ENCODE data around the gene YPEL4.

Gene YPEL4

DNA sequence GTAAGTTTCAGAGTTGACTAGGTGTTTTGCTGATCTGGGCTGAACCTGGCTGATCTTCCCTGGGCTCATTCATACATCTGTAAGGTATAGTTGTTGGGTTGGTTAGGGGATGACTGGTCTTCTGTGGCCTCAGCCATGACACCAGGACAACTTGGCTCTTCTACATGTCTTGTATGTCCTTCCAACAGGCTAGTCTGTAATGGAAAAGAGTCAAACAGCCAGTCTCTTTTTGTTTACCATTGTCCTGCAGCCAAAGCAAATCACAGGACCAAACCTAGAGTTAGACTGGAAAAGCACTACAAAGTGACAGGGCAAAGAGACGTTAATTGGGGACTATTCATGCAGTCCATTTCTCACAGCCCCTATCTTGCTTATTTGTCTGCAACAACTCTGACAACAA is 34.4 kb downstream of the YPEL4 start:
- no peak for DNase-seq (ENCODE audit: extremely low read depth, low read depth)
- TF ChIP-seq, protein P1, sequence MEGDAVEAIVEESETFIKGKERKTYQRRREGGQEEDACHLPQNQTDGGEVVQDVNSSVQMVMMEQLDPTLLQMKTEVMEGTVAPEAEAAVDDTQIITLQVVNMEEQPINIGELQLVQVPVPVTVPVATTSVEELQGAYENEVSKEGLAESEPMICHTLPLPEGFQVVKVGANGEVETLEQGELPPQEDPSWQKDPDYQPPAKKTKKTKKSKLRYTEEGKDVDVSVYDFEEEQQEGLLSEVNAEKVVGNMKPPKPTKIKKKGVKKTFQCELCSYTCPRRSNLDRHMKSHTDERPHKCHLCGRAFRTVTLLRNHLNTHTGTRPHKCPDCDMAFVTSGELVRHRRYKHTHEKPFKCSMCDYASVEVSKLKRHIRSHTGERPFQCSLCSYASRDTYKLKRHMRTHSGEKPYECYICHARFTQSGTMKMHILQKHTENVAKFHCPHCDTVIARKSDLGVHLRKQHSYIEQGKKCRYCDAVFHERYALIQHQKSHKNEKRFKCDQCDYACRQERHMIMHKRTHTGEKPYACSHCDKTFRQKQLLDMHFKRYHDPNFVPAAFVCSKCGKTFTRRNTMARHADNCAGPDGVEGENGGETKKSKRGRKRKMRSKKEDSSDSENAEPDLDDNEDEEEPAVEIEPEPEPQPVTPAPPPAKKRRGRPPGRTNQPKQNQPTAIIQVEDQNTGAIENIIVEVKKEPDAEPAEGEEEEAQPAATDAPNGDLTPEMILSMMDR (IDR thresholded peaks at IDR 0.05; ENCODE audit: low read depth, low read length): no peak

DNA sequence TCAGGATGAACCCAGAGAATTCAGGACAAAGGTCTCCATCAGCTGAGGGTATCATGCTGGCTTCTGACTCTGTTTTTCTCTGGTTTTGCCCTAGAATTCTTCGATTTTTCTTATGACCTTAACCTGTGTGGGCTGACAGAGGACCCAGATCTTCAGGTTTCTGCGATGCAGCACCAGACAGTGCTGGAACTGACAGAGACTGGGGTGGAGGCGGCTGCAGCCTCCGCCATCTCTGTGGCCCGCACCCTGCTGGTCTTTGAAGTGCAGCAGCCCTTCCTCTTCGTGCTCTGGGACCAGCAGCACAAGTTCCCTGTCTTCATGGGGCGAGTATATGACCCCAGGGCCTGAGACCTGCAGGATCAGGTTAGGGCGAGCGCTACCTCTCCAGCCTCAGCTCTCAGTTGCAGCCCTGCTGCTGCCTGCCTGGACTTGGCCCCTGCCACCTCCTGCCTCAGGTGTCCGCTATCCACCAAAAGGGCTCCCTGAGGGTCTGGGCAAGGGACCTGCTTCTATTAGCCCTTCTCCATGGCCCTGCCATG is 35.4 kb downstream of the YPEL4 start:
- TF ChIP-seq, protein P1 (IDR thresholded peaks at IDR 0.05; ENCODE audit: low read depth, low read length): no peak
- DNase-seq (ENCODE audit: extremely low read depth, low read depth): no peak

DNA sequence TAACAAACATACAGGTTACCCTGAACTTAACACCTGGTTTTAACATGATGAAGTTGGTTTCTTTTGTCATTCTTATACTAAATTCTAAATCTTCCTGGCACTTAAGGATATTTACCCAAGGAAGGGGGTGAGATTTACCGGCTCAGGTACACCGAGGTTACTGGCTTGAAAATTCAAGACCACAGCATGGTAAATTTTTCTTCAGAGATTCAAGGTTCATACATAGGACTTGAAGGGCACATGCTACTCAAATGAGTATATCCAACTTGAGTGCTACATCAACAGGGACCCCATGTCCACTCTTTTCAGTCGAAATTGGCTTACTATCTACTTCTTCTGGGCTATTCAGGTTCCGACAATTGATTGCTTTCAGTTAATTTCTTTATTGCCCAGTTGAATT is 39.5 kb downstream of the YPEL4 start:
- DNase-seq (ENCODE audit: extremely low read depth, low read depth): no peak
- TF ChIP-seq, protein P1 (IDR thresholded peaks at IDR 0.05; ENCODE audit: low read depth, low read length): no peak

DNA sequence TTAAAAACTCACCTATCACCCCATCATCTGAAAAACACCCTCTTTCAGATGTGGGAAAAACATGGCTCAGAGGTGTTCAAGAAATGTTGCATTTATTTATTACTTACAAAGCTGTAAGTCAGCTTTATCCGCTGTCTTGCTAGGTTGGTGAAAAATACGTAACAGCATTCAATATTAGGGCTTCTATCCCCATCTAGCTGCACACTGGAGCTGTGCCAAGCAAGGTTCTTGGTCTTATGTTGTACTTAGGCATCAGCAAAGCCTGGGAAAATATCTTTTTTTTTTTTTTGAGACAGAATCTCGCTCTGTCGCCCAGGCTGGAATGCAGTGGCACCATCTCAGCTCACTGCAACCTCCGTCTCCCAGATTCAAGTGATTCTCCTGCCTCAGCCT is 44.7 kb downstream of the YPEL4 start:
- DNase-seq (ENCODE audit: extremely low read depth, low read depth): no peak
- TF ChIP-seq, protein P1 (IDR thresholded peaks at IDR 0.05; ENCODE audit: low read depth, low read length): no peak

DNA sequence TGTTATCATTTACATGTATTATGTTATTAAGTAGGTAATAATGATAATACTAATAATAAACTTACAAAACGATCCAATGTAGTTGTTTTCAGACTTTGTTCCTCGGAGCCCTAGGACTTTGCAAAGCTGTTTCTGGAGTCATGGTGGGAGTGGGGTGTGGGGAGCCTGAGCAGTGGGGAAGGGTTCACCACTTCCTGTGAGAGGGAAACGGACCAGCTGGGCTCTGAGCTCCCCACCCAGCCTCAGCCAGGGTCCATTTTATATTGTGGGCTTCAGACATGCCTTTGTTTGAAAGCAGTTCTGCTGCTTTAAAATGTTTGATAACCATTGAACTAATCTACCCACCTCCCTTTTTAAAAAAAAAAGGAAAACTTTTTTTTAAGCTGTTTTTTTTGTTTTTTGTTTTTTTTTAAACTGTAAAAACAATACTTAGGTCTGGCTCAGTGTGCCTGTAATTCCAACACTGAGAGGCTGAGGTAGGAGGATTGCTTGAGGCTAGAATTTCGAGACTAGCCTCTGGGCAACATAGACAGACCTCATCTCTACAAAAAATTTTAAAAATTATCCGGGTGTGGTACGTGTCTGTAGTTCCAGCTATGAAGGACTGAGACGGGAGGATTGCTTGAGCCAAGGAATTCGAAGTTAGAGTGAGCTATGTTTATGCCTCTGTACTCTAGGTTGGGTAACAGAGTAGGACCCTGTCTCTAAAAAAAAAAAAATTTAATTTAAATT is 45.2 kb downstream of the YPEL4 start:
- TF ChIP-seq, protein P1 (IDR thresholded peaks at IDR 0.05; ENCODE audit: low read depth, low read length): no peak
- no peak for DNase-seq (ENCODE audit: extremely low read depth, low read depth)

DNA sequence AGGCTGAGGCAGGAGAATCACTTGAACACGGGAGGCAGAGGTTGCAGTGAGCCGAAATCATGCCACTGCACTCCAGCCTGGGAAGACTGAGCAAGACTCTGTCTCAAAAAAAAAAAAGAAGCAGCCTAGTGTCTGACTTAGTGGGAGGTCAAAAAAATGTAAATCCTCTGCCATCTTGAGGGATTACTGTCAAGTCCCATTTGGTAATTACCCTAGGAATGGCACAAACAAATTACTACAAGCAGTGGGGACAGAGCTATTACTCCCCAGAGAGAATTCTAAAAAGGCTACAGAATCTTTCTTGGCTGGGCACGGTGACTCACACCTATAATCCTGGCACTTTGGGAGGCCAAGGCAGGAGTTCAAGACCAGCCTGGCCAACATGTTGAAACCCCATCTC is 48.4 kb downstream of the YPEL4 start:
- no peak for DNase-seq (ENCODE audit: extremely low read depth, low read depth)
- TF ChIP-seq, protein P1 (IDR thresholded peaks at IDR 0.05; ENCODE audit: low read depth, low read length): no peak

DNA sequence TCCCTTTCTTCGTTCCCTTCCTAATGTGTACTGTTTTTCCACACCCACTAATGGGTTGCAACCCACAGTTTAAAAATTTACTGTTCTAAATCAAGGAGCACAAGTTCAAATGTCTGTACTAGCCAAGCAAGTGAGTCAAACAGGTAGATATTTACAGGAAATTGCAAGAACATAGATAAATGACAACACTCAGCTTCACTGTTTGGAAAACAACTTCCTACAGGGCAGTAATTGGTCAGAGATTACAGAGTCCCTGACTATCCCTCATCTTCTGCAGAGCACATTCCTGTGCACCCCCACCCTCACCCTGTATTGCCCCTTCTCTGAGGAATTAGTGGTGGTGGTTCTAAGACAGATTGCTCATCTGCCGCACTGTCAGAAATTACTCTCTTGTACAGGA is 50.3 kb downstream of the YPEL4 start:
- TF ChIP-seq, protein P1 (IDR thresholded peaks at IDR 0.05; ENCODE audit: low read depth, low read length): no peak
- no peak for DNase-seq (ENCODE audit: extremely low read depth, low read depth)
